ENCODE results near the gene GJA5.

Gene GJA5

GRCh38 chr1:147729315-147729714 lies 31.1 kb downstream of the GJA5 start:
- Mint-ChIP-seq H3K4me1 (no peaks in the 10 kb centered on the region), H3K27me3 (peaks cover 14% of the 10 kb centered on the region), H3K27ac (no peak overlapping the region), H3K36me3 (no peaks in the 10 kb centered on the region), H3K4me3 (no peak overlapping the region), H3K9me3 (no peaks in the 10 kb centered on the region)
- ATAC-seq (ENCODE audit: low read depth) (no peak), DNase-seq (ENCODE audit: low spot score in 2 of 2) (no peak)

- H3K27ac Mint-ChIP-seq = no peak overlapping the region
- DNase-seq (ENCODE audit: low spot score in 2 of 2) (no peak), ATAC-seq (ENCODE audit: low read depth) (no peak)
- H3K4me3 Mint-ChIP-seq = no peak overlapping the region
- H3K9me3 Mint-ChIP-seq = no peaks in the 10 kb centered on the region
- no peaks in the 10 kb centered on the region for H3K36me3 Mint-ChIP-seq
- peaks cover 19% of the 10 kb centered on the region for H3K27me3 Mint-ChIP-seq
- no peaks in the 10 kb centered on the region for H3K4me1 Mint-ChIP-seq
Measured at GRCh38 chr1:147726168-147726567, 34.2 kb downstream of the GJA5 start.

- no peaks in the 10 kb centered on the region for H3K9me3 Mint-ChIP-seq
- ATAC-seq (ENCODE audit: low read depth) (no peak), DNase-seq (ENCODE audit: low spot score in 2 of 2) (no peak)
- H3K36me3 Mint-ChIP-seq = no peaks in the 10 kb centered on the region
- no peaks in the 10 kb centered on the region for H3K4me1 Mint-ChIP-seq
- H3K27ac Mint-ChIP-seq = no peak overlapping the region
- H3K27me3 Mint-ChIP-seq = peaks cover 20% of the 10 kb centered on the region
- no peak overlapping the region for H3K4me3 Mint-ChIP-seq
Measured at GRCh38 chr1:147725685-147726084, 34.7 kb downstream of the GJA5 start.

- H3K27me3 Mint-ChIP-seq = peaks cover 15% of the 10 kb centered on the region
- peaks cover 2% of the 10 kb centered on the region for H3K36me3 Mint-ChIP-seq
- no peak overlapping the region for H3K4me3 Mint-ChIP-seq
- DNase-seq (ENCODE audit: low spot score in 2 of 2) (no peak), ATAC-seq (ENCODE audit: low read depth) (peak; percentile 35)
- peaks cover 8% of the 10 kb centered on the region for H3K9me3 Mint-ChIP-seq
- no peaks in the 10 kb centered on the region for H3K4me1 Mint-ChIP-seq
- H3K27ac Mint-ChIP-seq = no peak overlapping the region
Measured at GRCh38 chr1:147723691-147724323, 36.6 kb downstream of the GJA5 start.

GRCh38 chr1:147722124-147722523 lies 38.3 kb downstream of the GJA5 start:
- peaks cover 5% of the 10 kb centered on the region for H3K4me1 Mint-ChIP-seq
- no peak for ATAC-seq (ENCODE audit: low read depth)
- no peak for DNase-seq (ENCODE audit: low spot score in 2 of 2)
- H3K27ac Mint-ChIP-seq = no peak overlapping the region
- H3K36me3 Mint-ChIP-seq = peaks cover 2% of the 10 kb centered on the region
- H3K27me3 Mint-ChIP-seq = peaks cover 16% of the 10 kb centered on the region
- H3K9me3 Mint-ChIP-seq = peaks cover 9% of the 10 kb centered on the region
- H3K4me3 Mint-ChIP-seq = no peak overlapping the region

GRCh38 chr1:147721716-147722115 lies 38.7 kb downstream of the GJA5 start:
- Mint-ChIP-seq H3K27ac (no peak overlapping the region), H3K4me1 (peaks cover 9% of the 10 kb centered on the region), H3K4me3 (no peak overlapping the region), H3K27me3 (peaks cover 18% of the 10 kb centered on the region), H3K36me3 (peaks cover 2% of the 10 kb centered on the region), H3K9me3 (peaks cover 9% of the 10 kb centered on the region)
- DNase-seq (ENCODE audit: low spot score in 2 of 2) (no peak), ATAC-seq (ENCODE audit: low read depth) (no peak)

- DNase-seq (ENCODE audit: low spot score in 2 of 2) (no peak), ATAC-seq (ENCODE audit: low read depth) (no peak)
- H3K9me3 Mint-ChIP-seq = peaks cover 9% of the 10 kb centered on the region
- H3K27me3 Mint-ChIP-seq = peaks cover 15% of the 10 kb centered on the region
- peaks cover 9% of the 10 kb centered on the region for H3K4me1 Mint-ChIP-seq
- no peak overlapping the region for H3K4me3 Mint-ChIP-seq
- peaks cover 2% of the 10 kb centered on the region for H3K36me3 Mint-ChIP-seq
- H3K27ac Mint-ChIP-seq = no peak overlapping the region
Measured at GRCh38 chr1:147720557-147720956, 39.8 kb downstream of the GJA5 start.

- no peak overlapping the region for H3K27ac Mint-ChIP-seq
- peaks cover 9% of the 10 kb centered on the region for H3K4me1 Mint-ChIP-seq
- peaks cover 19% of the 10 kb centered on the region for H3K27me3 Mint-ChIP-seq
- H3K9me3 Mint-ChIP-seq = peaks cover 9% of the 10 kb centered on the region
- DNase-seq (ENCODE audit: low spot score in 2 of 2) (no peak), ATAC-seq (ENCODE audit: low read depth) (no peak)
- peaks cover 2% of the 10 kb centered on the region for H3K36me3 Mint-ChIP-seq
- no peak overlapping the region for H3K4me3 Mint-ChIP-seq
Measured at GRCh38 chr1:147719711-147720225, 40.6 kb downstream of the GJA5 start.

GRCh38 chr1:147719029-147719698 lies 41.2 kb downstream of the GJA5 start:
- peaks cover 2% of the 10 kb centered on the region for H3K36me3 Mint-ChIP-seq
- H3K27me3 Mint-ChIP-seq = peaks cover 24% of the 10 kb centered on the region
- peaks cover 9% of the 10 kb centered on the region for H3K9me3 Mint-ChIP-seq

GRCh38 chr1:147717706-147718097 lies 42.7 kb downstream of the GJA5 start:
- peaks cover 9% of the 10 kb centered on the region for H3K4me1 Mint-ChIP-seq
- ATAC-seq (ENCODE audit: low read depth) (no peak), DNase-seq (ENCODE audit: low spot score in 2 of 2) (no peak)
- peaks cover 9% of the 10 kb centered on the region for H3K9me3 Mint-ChIP-seq
- H3K27ac Mint-ChIP-seq = no peak overlapping the region
- H3K4me3 Mint-ChIP-seq = no peak overlapping the region
- peaks cover 21% of the 10 kb centered on the region for H3K27me3 Mint-ChIP-seq
- H3K36me3 Mint-ChIP-seq = peaks cover 2% of the 10 kb centered on the region

More at GRCh38 chr1:147719029-147719698, 41.2 kb downstream of the GJA5 start:
- Mint-ChIP-seq H3K4me1 (peaks cover 9% of the 10 kb centered on the region), H3K4me3 (no peak overlapping the region), H3K27ac (no peak overlapping the region)
- no peak for ATAC-seq (ENCODE audit: low read depth)
- no peak for DNase-seq (ENCODE audit: low spot score in 2 of 2)

GRCh38 chr1:147717051-147717705 lies 43.2 kb downstream of the GJA5 start:
- Mint-ChIP-seq H3K4me3 (peak overlapping the region; percentile 27), H3K4me1 (peaks cover 9% of the 10 kb centered on the region), H3K27ac (peak overlapping the region; percentile 58), H3K27me3 (peaks cover 24% of the 10 kb centered on the region), H3K36me3 (peaks cover 2% of the 10 kb centered on the region), H3K9me3 (peaks cover 9% of the 10 kb centered on the region)
- DNase-seq (ENCODE audit: low spot score in 2 of 2) = no peak
- peak; percentile 84 for ATAC-seq (ENCODE audit: low read depth)

GRCh38 chr1:147712605-147713004 lies 47.8 kb downstream of the GJA5 start:
- peaks cover 24% of the 10 kb centered on the region for H3K27me3 Mint-ChIP-seq
- no peak overlapping the region for H3K4me3 Mint-ChIP-seq
- H3K9me3 Mint-ChIP-seq = no peaks in the 10 kb centered on the region

More at GRCh38 chr1:147712605-147713004, 47.8 kb downstream of the GJA5 start:
- ATAC-seq (ENCODE audit: low read depth) (no peak), DNase-seq (ENCODE audit: low spot score in 2 of 2) (no peak)
- no peaks in the 10 kb centered on the region for H3K36me3 Mint-ChIP-seq
- H3K4me1 Mint-ChIP-seq = peaks cover 8% of the 10 kb centered on the region
- no peak overlapping the region for H3K27ac Mint-ChIP-seq
